Esophagus muscularis mucosa (tissue), 4 donors: ENCODE data around the gene INSIG1. TPM values are rescaled to one million over a fixed set of nuclear protein-coding genes. Genes with fewer than 3 reads are reported as not detected.

Source experiments
- DNase-seq: peaks from one replicate; pipeline ENCODE4 v3.0.0-alpha.2; 2017; ENCODE audit errors: extremely low spot score
- H3K27ac ChIP-seq, 4 donors: fragments of 200-600 bp; sonication (generic); replicated peaks in 1 of 4; 1 replicate in 3 of 4; 2 replicates in 1 of 4; pipeline ENCODE4 v1.5.1; 2016 to 2019; ENCODE audit warnings: mild to moderate bottlenecking in 1 of 4
- H3K27me3 ChIP-seq, 4 donors: fragments of 200-600 bp; sonication (generic); one replicate each; pipeline versions ENCODE4 v1.5.1 to v1.6.0; 2016 to 2019
- H3K36me3 ChIP-seq, 4 donors: fragments of 200-600 bp; sonication (generic); one replicate each; pipeline ENCODE4 v1.5.1; 2016 to 2019
- H3K4me1 ChIP-seq, 4 donors: fragments of 200-600 bp; sonication (generic); one replicate each; pipeline ENCODE4 v1.5.1; 2016 to 2019
- H3K4me3 ChIP-seq, 4 donors: fragments of 200-600 bp; sonication (generic); 1 replicate in 2 of 4; 2 replicates in 2 of 4; pipeline ENCODE4 v1.5.1; 2016 to 2019; ENCODE audit warnings: mild to moderate bottlenecking in 4 of 4, moderate library complexity in 1 of 4
- H3K9me3 ChIP-seq, 4 donors: fragments of 200-600 bp; sonication (generic); 1 replicate in 3 of 4; 2 replicates in 1 of 4; pipeline ENCODE4 v1.5.1; 2016 to 2019
- EP300 ChIP-seq: sonication (generic); formaldehyde crosslinking; IDR thresholded peaks from one replicate; pipeline ENCODE4 v1.6.1; 2017; ENCODE audit warnings: antibody characterized with exemption
- POLR2A ChIP-seq: fragments of 450-650 bp; IDR thresholded peaks from one replicate; pipeline ENCODE4 v1.6.1; 2017; ENCODE audit warnings: antibody characterized with exemption, moderate library complexity, mild to moderate bottlenecking, low read depth
- POLR2AphosphoS5 ChIP-seq, 2 donors: sonication (generic); formaldehyde crosslinking; IDR thresholded peaks; one replicate each; pipeline ENCODE4 v1.6.1; 2017; ENCODE audit warnings: antibody characterized with exemption in 2 of 2
- WGBS: methylation state at CpG from one replicate; pipeline ENCODE4 v1.1.5; 2018; 5-methylcytosine and 5-hydroxymethylcytosine counted together
- intact Hi-C: fragments of 100-400 bp; cut with DNase I; formaldehyde crosslinking; loops from one replicate; pipeline ENCODE4 v1.15.1; 2023
- total RNA-seq, 4 donors: library from RNA; depleted of rRNA; stranded (reverse); fragments of >200 nt; gene quantifications; one replicate each; pipeline versions ENCODE4 v1.1.0 to v1.2.1, GENCODE V29; 2016
- TF ChIP-seq, protein P1 (sequence below), 3 experiments: fragments of 200-600 bp in 2 of 3; fragments of 450-650 bp in 1 of 3; sonication (generic) in 2 of 3; IDR thresholded peaks; one replicate each; pipeline ENCODE4 v1.5.1; 2017 to 2019; ENCODE audit warnings: antibody characterized with exemption in 3 of 3, mild to moderate bottlenecking in 2 of 3, moderate library complexity in 1 of 3

Gene INSIG1
- total RNA-seq, 4 donors from 2014 or later: 25.3 to 63.5 (median 37.7) TPM

DNA sequence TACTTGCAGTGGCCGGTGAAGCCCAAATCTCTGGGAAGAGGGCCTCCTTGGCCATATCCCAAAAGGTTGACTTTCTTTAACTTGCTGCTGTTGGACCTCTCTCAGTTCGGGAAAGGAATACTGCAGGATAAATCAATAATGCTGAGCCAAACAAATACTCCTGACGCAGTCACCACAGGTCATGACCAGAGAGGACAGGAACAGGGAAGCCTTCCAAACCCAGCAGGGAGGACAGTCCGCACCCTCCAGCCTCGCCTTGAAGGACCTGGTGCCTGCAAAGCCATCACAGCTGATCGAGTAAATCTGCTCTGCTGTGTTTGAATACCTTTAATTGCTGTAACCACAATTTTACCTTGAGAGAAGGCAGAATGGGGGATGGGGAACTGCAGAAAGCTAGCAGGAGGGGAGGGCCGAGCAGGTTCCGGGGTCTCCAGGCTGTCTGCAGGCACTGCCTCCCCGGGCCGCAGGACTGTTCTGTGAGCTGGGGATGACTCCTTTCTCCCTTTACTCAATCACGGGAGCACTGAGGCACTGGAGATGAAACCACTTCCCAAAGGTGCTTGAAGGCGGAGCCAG, 20.8 kb upstream of the INSIG1 start:
- Histone ChIP-seq H3K4me1 (peaks cover 0 to 8% (median 2%) of the 10 kb centered on the region in 4 donors), H3K36me3 (no peaks in the 10 kb centered on the region), H3K9me3 (no peaks in the 10 kb centered on the region), H3K27me3 (peaks cover 0 to 50% (median 0%) of the 10 kb centered on the region in 4 donors), H3K4me3 (no peak overlapping the region), H3K27ac (no peak overlapping the region)
- WGBS: 82% methylated on average over 12 of the region's 12 CpGs
- intact Hi-C loops: no loop called here
- TF ChIP-seq, protein P1, sequence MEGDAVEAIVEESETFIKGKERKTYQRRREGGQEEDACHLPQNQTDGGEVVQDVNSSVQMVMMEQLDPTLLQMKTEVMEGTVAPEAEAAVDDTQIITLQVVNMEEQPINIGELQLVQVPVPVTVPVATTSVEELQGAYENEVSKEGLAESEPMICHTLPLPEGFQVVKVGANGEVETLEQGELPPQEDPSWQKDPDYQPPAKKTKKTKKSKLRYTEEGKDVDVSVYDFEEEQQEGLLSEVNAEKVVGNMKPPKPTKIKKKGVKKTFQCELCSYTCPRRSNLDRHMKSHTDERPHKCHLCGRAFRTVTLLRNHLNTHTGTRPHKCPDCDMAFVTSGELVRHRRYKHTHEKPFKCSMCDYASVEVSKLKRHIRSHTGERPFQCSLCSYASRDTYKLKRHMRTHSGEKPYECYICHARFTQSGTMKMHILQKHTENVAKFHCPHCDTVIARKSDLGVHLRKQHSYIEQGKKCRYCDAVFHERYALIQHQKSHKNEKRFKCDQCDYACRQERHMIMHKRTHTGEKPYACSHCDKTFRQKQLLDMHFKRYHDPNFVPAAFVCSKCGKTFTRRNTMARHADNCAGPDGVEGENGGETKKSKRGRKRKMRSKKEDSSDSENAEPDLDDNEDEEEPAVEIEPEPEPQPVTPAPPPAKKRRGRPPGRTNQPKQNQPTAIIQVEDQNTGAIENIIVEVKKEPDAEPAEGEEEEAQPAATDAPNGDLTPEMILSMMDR (IDR thresholded peaks at IDR 0.05): no peak
- TF ChIP-seq POLR2AphosphoS5 (IDR thresholded peaks at IDR 0.05) (no peak), POLR2A (no peak), EP300 (no peak)
- DNase-seq: no peak

DNA sequence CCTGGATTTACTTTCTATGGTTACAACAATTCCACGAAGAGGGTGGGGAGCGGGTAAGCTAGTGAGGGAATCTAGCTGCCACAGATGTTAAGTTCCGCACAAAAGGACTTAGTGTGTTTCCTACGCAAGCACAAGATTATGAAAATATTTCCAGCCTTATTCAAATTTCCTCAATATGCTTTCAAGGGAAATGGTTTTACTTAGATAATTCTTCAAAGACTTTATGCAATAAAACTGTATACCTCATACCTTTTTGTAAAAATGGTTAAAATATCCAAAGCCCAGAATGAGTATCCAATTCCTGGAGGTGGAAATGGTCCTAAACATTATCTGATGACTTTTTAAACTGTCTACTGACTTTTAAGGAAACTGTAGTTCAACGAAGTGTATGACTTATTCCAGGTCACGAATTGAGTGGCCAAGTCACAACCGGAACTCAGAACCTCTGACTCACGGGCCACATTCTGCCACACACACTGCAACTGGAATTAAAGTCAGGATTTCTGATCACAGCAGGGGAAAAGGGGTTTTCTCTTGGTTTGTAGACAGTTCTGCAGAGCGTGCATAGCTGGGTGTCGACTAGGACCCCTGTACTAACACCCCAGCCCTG, 20.2 kb upstream of the INSIG1 start:
- TF ChIP-seq, protein P1 (IDR thresholded peaks at IDR 0.05): no peak
- TF ChIP-seq POLR2AphosphoS5 (IDR thresholded peaks at IDR 0.05) (no peak), POLR2A (no peak), EP300 (no peak)
- H3K27me3 ChIP-seq: peaks cover 0 to 50% (median 0%) of the 10 kb centered on the region in 4 donors
- no peaks in the 10 kb centered on the region for H3K9me3 ChIP-seq
- 80% methylated on average over 9 of the region's 10 CpGs for WGBS
- DNase-seq: no peak
- H3K4me1 ChIP-seq: peaks cover 0 to 8% (median 2%) of the 10 kb centered on the region in 4 donors
- no peak overlapping the region for H3K4me3 ChIP-seq
- H3K27ac ChIP-seq: no peak overlapping the region
- intact Hi-C loops: no loop called here
- no peaks in the 10 kb centered on the region for H3K36me3 ChIP-seq

DNA sequence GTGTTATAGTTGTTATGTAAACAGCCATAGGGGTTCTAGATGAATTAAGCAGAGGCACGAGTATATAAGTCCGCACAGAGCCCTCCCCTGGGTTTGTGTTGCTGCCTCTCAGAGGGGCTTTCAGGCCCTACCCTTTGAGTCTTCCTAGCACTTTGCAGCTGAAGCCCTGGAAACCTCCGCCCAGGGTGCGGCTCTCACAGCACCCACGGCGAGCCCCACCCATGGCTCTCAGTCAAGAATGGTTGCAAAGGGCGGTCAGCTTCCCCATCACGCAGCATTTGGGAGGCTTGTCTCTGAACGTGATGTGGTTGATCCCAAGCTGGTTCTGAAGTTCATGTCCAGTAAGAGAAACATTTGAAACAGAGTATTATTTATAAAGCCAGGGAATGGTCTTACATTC, 18.8 kb upstream of the INSIG1 start:
- H3K27ac ChIP-seq: no peak overlapping the region
- H3K27me3 ChIP-seq: peaks cover 0 to 50% (median 0%) of the 10 kb centered on the region in 4 donors
- 80% methylated on average over 9 of the region's 9 CpGs for WGBS
- peaks cover 0 to 8% (median 4%) of the 10 kb centered on the region in 4 donors for H3K4me1 ChIP-seq
- no peaks in the 10 kb centered on the region for H3K9me3 ChIP-seq
- H3K4me3 ChIP-seq: no peak overlapping the region
- TF ChIP-seq POLR2A: no peak
- TF ChIP-seq, protein P1 (IDR thresholded peaks at IDR 0.05): no peak
- no peak for TF ChIP-seq EP300
- no peak for TF ChIP-seq POLR2AphosphoS5 (IDR thresholded peaks at IDR 0.05)
- intact Hi-C loops: no loop called here
- no peak for DNase-seq
- no peaks in the 10 kb centered on the region for H3K36me3 ChIP-seq

DNA sequence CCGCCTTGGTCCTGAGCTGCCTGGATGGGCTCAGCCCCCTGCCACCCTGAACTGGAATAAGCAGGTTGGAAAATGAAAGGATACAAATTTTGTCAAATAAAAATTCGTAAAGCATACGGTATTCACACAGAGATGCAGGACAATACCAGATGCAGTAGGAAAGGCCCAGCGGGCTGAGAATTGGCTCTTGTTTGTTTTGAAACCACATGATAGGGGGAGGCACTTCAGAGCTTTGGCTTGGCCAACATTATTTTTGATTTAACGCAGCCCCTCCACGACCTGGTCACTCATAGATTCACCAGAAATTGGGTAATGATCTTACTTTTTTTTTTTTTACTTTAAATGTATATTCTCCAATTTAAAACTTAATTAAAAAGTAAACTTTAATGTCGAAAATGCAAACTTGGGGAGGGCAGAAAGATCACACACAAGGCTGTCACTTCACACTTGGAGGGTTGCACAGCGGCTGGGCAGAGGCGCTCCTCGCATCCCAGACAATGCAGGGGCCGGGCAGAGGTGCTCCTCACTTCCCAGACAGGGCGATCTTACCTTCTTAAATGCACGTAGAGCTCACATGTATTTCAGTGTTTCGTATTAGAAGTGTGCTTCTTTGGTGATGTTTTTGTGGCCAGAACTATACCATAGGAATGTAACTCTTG, 17.8 kb upstream of the INSIG1 start:
- peaks cover 0 to 58% (median 0%) of the 10 kb centered on the region in 4 donors for H3K27me3 ChIP-seq
- H3K27ac ChIP-seq: no peak overlapping the region
- WGBS: 86% methylated on average over 14 of the region's 14 CpGs
- peaks cover 0 to 8% (median 4%) of the 10 kb centered on the region in 4 donors for H3K4me1 ChIP-seq
- H3K4me3 ChIP-seq: no peak overlapping the region
- DNase-seq: no peak
- no peaks in the 10 kb centered on the region for H3K36me3 ChIP-seq
- TF ChIP-seq EP300 (no peak), POLR2A (no peak), POLR2AphosphoS5 (IDR thresholded peaks at IDR 0.05) (no peak)
- TF ChIP-seq, protein P1 (IDR thresholded peaks at IDR 0.05): no peak
- intact Hi-C loops: no loop called here
- H3K9me3 ChIP-seq: no peaks in the 10 kb centered on the region
